Thoracic aorta (tissue), 2 donors: ENCODE results near the gene SRP19. TPM values are rescaled to one million over a fixed set of nuclear protein-coding genes. Genes with fewer than 3 reads are reported as not detected.

ENCODE experiments used
- ATAC-seq: fragments of 150-250 bp; one replicate; pipeline ENCODE4 v1.8.0; 2017; ENCODE audit warnings: low read depth; ENCODE audit not compliant: insufficient number of reproducible peaks, low FRiP score
- DNase-seq: peaks from one replicate; pipeline ENCODE4 v3.0.0-alpha.2; 2020; ENCODE audit warnings: low spot score
- H3K27ac ChIP-seq, 2 donors: fragments of 200-600 bp; sonication (generic); 1 replicate in 1 of 2; 2 replicates in 1 of 2; pipeline ENCODE4 v1.5.1; 2016; ENCODE audit warnings: mild to moderate bottlenecking in 2 of 2, moderate library complexity in 2 of 2
- H3K27me3 ChIP-seq: fragments of 200-600 bp; sonication (generic); replicated peaks from 2 replicates; pipeline ENCODE4 v1.6.0; 2016; ENCODE audit warnings: mild to moderate bottlenecking; ENCODE audit not compliant: insufficient read depth
- H3K36me3 ChIP-seq: fragments of 200-600 bp; sonication (generic); one replicate; pipeline ENCODE4 v1.5.1; 2016
- H3K4me1 ChIP-seq, 2 donors: fragments of 200-600 bp; sonication (generic); 1 replicate in 1 of 2; 2 replicates in 1 of 2; pipeline versions ENCODE4 v1.5.1 to v1.6.0; 2016; ENCODE audit warnings: low read depth in 2 of 2, mild to moderate bottlenecking in 1 of 2; ENCODE audit not compliant: control insufficient read depth in 1 of 2
- H3K4me3 ChIP-seq: fragments of 200-600 bp; sonication (generic); 2 replicates; pipeline ENCODE4 v1.5.1; 2016; ENCODE audit warnings: mild to moderate bottlenecking
- H3K9me3 ChIP-seq: fragments of 200-600 bp; sonication (generic); 2 replicates; pipeline ENCODE4 v1.5.1; 2016
- total RNA-seq, 2 donors: library from RNA; depleted of rRNA; stranded (reverse); fragments of >200 nt; gene quantifications; one replicate each; pipeline versions ENCODE4 v1.1.0 to v1.2.3, GENCODE V29; 2016
- TF ChIP-seq, protein P1 (sequence below): fragments of 200-600 bp; sonication (generic); IDR thresholded peaks from one replicate; pipeline ENCODE4 v1.5.1; 2019; ENCODE audit warnings: antibody characterized with exemption

Gene SRP19
- total RNA-seq, 2 donors from 2014 or later, result 35.9 to 46.9 TPM

DNA sequence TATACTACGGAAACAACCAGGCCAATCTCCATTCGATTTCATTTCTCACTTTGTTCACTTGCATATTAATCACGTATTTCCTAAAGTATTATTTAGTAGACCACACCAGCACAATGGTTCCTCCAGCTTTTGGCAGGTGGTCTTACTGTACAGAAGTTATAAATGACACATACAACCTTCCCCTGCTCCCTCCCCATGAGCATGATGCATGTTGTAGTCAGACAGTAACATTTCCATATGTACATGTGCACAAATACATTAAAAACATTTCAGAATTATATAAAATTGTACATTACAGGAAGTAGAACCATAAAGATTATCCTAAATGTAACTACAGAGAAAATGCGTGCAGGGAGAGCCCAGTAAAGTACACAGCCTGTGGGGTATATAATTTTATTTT lies 17.0 kb downstream of the SRP19 start:
- Histone ChIP-seq H3K9me3 (no peaks in the 10 kb centered on the region), H3K27ac (no peak overlapping the region), H3K4me1 (no peaks in the 10 kb centered on the region), H3K27me3 (no peaks in the 10 kb centered on the region), H3K36me3 (peaks cover 32% of the 10 kb centered on the region), H3K4me3 (no peak overlapping the region)
- no peak for ATAC-seq
- TF ChIP-seq, protein P1, sequence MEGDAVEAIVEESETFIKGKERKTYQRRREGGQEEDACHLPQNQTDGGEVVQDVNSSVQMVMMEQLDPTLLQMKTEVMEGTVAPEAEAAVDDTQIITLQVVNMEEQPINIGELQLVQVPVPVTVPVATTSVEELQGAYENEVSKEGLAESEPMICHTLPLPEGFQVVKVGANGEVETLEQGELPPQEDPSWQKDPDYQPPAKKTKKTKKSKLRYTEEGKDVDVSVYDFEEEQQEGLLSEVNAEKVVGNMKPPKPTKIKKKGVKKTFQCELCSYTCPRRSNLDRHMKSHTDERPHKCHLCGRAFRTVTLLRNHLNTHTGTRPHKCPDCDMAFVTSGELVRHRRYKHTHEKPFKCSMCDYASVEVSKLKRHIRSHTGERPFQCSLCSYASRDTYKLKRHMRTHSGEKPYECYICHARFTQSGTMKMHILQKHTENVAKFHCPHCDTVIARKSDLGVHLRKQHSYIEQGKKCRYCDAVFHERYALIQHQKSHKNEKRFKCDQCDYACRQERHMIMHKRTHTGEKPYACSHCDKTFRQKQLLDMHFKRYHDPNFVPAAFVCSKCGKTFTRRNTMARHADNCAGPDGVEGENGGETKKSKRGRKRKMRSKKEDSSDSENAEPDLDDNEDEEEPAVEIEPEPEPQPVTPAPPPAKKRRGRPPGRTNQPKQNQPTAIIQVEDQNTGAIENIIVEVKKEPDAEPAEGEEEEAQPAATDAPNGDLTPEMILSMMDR, result no peak
- DNase-seq, result no peak

GRCh38 chr5:112878760-112879159 lies 17.7 kb downstream of the SRP19 start:
- Histone ChIP-seq H3K4me1 (no peaks in the 10 kb centered on the region), H3K36me3 (peaks cover 32% of the 10 kb centered on the region), H3K27me3 (no peaks in the 10 kb centered on the region), H3K4me3 (no peak overlapping the region), H3K27ac (no peak overlapping the region), H3K9me3 (no peaks in the 10 kb centered on the region)
- DNase-seq (no peak), ATAC-seq (no peak)
- TF ChIP-seq, protein P1, result no peak

- Histone ChIP-seq H3K4me1 (no peaks in the 10 kb centered on the region), H3K36me3 (peaks cover 34% of the 10 kb centered on the region), H3K27me3 (no peaks in the 10 kb centered on the region), H3K9me3 (no peaks in the 10 kb centered on the region), H3K27ac (no peak overlapping the region), H3K4me3 (no peak overlapping the region)
- DNase-seq (no peak), ATAC-seq (no peak)
- TF ChIP-seq, protein P1, result no peak
Measured at GRCh38 chr5:112880219-112880964, 19.3 kb downstream of the SRP19 start.

- Histone ChIP-seq H3K4me1 (no peaks in the 10 kb centered on the region), H3K27ac (no peak overlapping the region), H3K4me3 (no peak overlapping the region), H3K27me3 (no peaks in the 10 kb centered on the region), H3K9me3 (no peaks in the 10 kb centered on the region), H3K36me3 (peaks cover 47% of the 10 kb centered on the region)
- DNase-seq (no peak), ATAC-seq (no peak)
- TF ChIP-seq, protein P1, result no peak
Measured at GRCh38 chr5:112883192-112883591, 22.1 kb downstream of the SRP19 start.

- Histone ChIP-seq H3K4me1 (no peaks in the 10 kb centered on the region), H3K27ac (no peak overlapping the region), H3K4me3 (no peak overlapping the region), H3K27me3 (no peaks in the 10 kb centered on the region), H3K9me3 (no peaks in the 10 kb centered on the region), H3K36me3 (peaks cover 43% of the 10 kb centered on the region)
- ATAC-seq, result no peak
- TF ChIP-seq, protein P1, result no peak
- no peak for DNase-seq
Measured at GRCh38 chr5:112885001-112885400, 23.9 kb downstream of the SRP19 start.
